GM21619 (cell line): ENCODE measurements around the gene NIPA2.

Experiments
- ATAC-seq: cut with Tn5 transposase; IDR thresholded peaks from one replicate; pipeline ENCODE4 v1.9.1; 2021; ENCODE audit not compliant: unreplicated experiment

Gene NIPA2

DNA sequence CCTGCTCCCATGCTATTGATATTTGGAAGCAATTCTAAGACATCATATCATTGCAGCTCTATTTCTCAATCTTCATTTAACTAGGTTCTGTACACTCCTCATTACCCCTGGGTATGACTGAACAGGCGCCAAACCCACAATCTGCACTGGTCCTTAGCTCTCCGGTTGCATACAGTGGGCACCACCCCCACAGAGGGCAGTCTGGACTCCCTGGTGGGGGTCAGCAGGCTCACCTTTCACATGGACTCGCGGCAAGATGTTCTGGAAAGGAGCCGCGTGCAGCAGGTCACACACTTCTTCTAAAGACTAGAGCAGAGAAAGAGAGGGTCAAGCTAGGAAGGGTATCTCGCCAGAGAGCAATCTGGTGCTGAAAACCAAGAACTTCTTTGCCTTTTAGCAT is 36.5 kb downstream of the NIPA2 start:
- no peak for ATAC-seq

DNA sequence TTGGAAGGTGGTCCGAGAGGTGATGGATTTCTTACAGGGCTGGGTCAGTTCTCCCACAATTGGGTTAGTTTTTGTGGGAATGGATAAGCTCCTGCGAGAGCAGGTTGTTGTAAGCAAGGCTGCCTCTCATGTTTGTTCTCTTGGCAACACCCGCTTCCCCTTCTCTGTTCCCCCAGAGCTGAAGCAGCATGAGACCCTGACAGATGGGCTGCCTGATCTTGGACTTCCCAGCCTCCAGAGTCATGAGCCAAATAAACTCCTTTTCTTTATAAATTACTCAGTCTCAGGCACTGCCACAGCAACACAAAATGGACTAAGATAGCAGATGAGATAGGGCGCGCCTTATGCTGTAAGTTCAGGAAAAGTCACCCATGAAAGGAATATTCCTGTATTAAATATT is 38.7 kb downstream of the NIPA2 start:
- no peak for ATAC-seq

DNA sequence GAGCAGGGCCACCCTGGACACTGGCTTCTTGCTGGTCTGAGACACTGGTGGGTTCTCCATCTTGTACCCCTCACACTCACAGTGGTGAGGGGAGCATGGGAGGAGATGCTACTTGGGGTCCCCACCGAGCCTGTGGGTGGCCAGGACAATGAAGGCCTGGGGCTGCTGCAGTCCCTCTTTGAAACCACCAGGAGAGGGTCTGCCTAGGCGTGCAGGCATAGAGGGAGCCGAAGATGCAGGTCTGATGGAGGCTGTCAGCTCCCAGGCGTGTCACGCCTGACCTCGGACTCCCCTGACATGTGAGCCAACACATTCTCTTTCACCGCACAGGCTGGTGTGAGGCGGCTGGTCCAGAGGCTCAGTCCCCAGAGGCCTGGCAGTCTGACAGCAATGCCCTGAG is 39.1 kb downstream of the NIPA2 start:
- no peak for ATAC-seq

DNA sequence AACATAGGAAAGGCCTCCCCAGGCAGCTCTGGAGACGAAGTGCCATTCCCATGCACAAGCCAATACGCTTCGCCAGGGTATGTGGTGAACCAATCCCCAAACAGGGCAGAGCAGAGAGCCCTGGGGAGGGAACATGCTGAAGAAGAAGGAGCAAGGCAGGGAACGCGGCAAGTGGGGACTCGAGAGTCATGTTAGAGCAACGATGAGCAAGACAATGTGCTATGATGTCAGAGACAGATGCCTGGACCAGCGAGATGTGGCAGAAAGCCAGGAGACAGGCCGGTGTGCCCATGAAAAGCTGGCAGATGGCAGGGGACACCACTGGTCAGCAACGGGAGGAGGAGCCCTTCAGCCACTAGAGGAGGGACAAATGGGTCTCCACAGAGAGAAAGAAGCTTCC is 39.6 kb downstream of the NIPA2 start:
- ATAC-seq, result no peak

DNA sequence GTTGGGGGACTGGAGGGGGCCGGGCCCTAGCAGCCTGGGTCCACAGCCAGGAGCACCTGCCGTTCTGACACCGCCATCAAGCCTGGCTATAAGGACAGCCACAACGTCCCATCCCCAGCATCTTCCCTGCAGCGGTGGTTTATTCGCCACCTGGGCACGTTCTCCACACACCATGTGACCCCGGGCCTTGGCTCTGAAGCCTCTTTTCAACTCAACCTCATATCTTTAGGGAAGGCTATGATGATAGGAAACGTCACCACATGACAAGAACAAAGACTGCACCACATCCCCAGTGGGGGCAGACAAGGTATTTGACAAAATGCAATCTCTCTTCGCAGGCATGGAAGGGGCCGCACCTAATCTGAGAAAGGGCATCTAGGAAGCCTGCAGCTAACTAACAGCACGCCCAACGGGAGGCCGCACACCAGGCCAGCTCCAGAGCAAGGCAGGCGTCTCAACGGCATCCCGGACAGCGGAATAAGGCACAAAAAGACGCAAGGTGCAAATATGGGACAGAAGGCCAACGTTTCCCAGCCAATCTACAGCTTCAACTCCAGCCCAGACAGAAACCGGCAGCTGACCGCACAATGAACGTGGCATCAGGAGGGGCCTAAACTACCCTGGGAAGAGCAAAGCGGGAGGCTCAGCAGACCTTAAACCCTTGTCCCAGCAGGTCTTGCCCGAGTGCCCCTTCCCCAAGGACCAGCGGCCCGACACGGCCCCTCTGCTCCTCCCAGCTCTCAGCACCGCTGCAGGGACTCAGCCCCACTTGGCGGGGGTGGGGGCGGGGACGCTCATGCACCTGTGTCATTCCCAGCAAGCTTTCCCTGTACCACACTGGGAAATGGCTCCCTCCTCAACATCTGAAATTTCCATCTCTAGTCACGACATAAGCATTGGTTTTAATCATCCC is 41.9 kb downstream of the NIPA2 start:
- no peak for ATAC-seq

DNA sequence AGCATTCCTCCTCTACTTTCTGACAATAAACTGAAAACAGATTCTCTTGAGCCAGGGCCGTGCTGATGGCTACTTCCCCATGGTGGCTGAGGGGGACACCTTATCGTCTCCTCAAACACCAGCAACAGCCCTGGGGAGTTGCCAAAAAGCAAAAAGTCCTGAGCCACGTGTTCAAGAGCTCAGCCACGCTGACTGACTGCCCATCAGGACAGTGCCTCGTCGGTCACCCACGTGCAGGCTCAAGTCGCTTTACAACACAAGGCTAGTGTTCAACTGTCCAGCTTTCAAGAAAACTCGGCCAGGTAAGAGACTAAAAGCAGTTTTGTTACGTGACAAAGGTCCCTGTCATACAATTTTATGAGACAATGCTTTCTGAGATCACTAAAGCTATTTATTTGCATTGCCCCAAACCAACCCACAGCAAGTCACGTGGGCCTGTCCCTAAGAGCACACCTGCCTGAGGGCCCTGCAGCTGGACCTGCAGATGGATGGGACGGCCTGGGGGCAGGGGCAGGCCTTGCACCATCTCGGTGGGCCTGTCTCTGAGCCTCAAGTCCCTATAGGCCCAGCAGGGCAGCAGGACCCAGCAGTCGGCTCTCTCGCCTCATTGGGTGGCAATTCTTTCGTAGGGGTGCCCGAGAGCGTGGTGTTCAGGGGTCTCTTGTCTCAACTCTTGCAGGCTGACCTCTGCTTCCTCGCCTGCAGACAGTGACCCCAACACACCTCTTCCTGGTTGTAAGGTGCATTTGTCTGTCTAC is 42.7 kb downstream of the NIPA2 start:
- ATAC-seq, result no peak

DNA sequence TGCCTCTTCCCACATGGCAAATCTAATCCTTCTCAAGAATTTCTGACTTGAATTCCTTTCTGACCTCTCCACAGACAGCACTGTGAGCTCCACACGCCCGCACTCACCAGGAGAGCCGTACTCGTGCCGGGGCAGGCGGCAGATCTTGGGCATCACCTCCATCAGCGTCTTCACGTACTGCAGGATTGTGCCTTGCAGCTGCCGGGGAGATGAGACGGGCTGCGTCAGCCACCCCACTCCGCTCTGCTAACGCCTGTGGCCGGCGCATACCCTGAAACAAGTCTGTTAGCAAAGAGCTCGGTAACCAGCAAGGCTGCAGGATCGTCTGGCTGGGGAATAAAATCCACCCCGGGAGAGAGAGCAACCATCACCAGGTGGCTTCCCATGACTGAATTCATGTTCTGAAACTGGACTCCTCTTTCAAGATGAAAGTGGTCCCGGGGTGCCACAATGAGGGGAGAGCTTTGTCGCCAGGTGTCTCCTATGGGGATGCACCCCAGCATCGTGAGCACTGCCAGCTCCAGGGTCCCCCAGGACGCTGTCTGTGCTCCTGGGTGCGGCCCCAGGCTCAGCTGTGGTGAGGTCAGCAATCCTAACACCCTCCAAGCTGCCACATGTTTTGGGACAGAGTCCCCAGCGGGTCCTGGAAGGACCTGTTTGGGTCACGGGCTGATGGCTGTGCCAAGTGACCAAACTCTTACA is 43.4 kb downstream of the NIPA2 start:
- ATAC-seq, result no peak

DNA sequence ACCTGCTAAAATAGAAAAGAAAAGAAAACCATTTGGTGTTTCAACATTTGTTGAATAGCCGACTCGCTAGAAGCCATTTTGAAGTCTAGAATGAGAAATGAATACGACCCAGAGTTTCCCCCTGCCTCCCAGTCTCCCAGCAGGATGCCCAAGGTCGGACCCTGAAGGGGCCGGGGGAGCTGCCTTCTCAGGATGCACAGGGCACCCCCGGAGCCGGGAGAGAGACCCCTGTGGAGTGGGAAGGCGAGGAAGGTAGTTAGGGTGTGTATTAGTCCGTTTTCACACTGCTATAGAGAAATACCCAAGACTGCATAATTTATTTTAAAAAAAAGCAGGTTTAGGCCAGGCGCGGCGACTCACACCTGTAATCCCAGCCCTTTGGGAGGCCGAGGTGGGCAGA is 44.7 kb downstream of the NIPA2 start:
- no peak for ATAC-seq

DNA sequence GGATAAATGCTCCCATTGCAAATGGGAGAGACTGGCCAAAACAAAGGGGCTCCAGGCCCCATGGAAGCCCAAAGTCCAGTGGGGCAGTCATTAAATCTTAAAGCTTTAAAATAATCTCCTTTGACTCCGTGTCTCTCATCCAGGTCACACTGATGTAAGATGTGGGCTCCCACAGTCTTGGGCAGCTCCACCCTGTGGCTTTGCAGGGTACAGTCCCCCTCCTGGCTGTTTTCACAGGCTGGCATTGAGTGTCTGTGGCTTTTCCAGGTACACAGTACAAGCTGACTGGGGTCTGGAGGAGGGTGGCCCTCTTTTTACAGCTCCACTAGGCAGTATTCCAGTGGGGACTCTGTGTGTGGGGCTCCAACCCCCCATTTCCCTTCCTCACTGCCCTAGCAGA is 45.9 kb downstream of the NIPA2 start:
- ATAC-seq, result no peak

DNA sequence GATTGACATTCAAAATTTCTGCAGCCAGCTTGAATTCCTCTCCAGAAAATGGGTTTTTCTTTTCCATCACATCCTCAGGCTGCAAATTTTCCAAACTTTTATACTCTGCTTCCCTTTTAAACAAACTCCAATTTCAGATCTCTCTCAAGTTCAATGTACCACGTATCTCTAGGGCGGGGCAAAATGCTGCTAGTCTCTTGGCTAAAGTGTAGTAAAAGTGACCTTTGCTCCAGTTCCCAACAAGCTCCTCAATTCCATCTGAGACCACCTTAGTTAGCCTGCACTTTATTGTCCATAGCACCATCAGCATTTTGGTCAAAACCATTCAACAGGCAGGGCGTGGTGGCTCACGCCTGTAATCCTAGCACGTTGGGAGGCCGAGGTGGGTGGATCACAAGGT is 46.7 kb downstream of the NIPA2 start:
- ATAC-seq, result no peak

DNA sequence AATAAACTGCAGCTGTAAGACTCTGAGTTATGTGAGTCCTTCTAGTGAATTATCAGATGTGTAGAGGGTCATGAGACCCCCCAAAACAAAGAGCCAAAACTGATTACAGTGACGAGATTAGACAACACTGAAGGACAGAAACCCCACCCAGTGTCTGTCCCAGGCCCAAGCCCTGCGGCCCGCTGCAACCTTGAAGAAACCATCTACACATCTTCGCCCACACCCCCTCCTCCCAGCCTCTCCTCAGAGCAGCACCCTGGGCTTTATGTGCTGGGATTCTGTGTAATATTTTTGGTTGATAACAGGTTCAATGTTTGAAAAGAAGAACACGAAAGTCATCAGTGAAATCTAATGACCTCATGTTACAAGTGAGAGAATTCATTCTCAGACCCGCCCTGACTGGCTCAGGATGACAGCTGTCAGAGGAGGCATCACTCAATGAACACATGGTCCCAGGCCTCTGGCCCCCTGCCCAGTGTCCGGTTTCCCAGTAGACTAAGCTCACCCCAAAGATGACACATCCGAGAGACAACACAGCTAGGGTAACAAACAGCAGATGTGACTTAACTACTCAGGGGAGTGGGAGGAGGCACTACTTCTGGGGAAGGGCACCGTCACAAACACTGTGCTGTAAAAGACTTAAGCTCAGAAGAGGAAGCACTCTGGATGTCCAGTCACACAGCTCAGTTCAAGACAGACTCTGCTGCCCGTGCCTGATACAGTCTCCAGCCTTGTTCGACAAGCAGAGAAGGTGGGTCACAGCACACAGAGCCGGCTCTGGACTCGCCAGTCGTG is 48.9 kb downstream of the NIPA2 start:
- ATAC-seq, result no peak

DNA sequence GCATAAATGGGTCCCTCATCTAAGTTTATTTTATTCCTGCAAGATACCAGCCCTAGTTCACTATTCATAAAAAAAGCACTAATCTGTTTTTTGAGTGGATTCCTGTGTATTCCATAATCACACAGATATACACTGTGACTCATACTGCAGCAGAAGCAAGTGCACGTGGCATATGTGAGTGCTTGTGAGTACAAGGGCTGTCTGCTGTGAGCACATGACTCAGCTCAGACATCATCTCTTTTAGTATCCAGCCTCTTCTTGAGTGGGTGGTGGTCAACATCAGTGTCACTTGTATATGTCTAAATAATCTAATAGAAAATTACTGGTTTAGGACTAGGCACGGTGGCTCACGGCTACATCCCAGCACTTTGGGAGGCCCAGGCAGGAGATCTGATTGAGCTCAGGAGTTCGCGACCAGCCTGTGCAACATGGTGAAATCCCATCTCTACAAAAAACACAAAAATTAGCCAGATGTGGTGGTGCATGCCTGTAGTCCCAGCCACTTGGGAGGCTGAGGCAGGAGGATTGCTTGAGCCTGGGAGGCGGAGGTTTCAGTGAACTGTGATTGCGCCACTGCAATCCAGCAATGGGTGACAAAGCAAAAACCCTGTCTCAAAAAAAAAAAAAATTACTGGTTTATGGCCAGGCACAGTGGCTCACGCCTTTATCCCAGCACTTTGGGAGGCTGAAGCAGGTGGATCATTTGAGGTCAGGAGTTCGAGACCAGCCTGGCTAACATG is 49.8 kb downstream of the NIPA2 start:
- ATAC-seq, result no peak

DNA sequence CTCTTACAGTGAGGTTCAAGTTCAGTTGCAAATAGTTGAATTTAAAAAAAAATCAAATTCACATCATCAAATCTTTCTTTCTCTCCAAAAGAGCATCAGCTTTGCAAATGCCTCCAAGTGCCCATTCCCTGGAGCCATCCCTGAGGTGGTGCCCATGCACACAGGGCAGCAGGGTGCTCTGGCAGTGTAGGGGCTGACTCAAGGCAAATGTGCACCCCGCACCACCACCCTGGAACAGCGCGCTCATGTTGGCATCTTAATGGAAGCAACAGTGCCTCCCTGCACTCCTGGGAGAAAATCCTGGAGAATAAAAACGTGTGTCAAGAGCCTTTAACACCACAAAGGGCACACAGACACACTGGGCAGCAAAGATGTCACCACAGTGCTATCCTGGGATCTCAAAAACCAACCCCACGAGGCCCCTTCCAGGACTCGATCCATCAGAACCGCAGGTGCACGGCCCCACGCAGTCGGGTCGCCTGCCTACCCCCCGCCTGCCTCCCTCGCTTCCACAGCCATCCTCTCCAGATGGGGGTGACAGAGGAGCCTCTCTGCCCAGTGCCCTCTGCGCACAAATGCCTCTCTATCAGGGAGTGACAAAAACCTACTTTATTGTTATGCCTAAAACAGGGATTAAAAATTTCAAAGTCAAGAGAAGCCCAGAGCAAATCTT is 50.8 kb downstream of the NIPA2 start:
- no peak for ATAC-seq

DNA sequence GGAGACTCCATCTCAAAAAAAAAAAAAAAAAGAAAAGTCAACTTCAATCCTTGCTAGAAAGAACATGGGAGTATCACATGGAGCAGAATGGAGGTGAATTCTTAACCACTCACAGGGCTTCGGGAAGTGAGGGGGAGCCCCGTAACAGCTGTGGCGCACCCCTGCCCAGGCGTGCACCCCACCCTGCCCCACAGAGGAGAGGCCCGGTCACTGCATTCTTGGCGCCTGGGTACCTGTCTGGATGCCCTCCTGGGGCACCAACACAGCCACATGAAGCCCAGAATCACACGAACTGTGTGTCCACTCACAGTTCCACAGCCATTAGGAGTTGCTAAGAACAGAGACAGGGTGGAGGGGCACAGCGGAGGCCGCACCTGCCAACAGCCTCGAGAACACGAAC is 51.8 kb downstream of the NIPA2 start:
- no peak for ATAC-seq

DNA sequence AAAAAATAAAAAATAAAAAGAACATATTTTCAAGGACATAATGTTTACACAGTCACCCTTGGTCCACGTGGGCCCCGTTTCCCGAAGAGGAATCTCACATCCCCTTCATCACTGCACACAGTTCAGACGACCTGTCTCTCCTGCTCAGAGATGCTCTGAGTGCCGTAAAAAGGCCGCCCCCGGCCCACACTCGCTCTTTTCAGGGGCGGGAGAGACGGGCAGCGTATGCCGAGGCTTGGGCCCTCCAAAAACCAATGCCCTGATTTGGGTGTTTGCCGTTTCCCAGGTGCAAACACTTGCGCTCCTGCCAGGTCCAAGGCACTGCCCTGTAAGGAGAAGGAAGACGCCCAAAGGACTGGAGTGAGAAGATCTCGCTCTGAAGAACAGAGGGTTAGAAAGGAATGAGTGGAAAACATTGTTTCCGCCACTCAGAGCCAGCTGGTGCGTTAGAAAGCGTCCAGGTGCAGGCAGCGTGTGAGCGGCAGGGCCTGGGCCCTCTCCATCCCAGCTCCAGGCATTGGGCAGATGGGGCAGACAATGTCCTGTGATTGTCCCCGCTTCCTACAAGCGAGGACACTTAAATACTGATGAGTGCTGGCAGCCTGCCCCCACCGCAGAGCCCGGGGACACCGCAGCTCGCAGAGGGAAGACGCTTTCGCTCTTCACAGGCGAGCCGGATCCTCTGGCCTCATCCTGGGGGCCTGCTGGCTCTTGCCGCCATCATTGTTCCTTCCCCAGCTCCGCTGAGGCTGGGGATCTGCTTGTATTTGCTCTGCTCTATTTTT is 53.2 kb downstream of the NIPA2 start:
- ATAC-seq, result no peak

DNA sequence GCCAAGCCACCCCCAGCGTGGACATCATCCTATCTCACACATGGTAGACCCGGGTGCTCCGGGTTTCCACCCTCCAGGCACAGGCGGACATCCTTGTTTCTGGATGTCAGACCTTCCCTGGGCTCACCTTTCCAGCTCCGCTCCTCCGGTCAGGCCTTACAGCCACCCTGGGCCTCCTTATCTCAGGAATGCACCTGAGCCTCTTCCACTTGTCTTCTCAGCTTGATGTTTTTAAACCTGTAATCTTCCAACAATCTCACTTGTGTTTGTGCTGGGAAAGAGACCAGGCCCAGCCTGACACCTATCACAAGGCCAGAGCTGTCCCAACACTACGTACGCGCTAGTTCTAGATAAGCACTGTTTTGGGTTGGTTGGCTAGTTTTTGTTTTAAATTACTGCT is 53.9 kb downstream of the NIPA2 start:
- ATAC-seq, result no peak

DNA sequence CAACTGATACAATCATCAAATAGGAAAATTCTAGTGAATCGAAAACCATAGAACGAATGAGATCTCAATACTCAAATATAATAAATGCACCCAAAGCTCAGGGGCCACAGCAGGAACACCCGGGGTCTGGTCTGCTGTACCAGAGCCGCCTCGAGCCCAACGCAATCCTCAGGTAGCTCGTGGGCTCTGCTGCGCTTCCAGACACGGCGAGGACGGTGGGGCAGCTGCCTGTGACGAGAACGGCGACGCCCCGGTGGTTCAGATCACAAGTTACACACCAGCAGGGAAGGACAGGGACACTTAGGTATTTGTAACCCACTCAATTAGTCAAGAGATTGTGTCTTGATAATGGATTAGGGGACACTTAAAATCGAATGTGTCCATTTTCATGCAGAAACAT is 54.6 kb downstream of the NIPA2 start:
- ATAC-seq, result no peak

DNA sequence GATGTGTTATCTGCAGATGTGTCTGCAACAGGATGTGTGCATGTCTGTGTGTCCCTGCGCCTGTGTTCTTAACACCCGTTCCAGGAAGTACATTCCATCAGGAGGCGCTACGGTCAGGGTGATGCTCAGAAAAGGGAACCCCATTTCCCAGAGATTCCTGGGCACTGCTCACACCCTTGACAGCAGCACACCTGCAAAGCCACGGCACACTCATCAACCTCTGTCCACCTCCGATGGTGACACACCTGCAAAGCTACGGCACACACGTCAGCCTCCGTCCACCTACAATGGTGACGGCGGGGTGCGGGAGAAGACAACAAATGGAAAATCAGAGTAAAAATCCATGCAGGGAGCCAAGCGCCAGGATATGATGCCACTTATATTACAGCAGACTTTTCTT is 55.4 kb downstream of the NIPA2 start:
- ATAC-seq, result no peak
